HG02938 (cell line): ENCODE results near the gene GIMAP2.

Experiments
- ATAC-seq: cut with Tn5 transposase; IDR thresholded peaks from one replicate; pipeline ENCODE4 v1.9.1; 2021; ENCODE audit warnings: mild to moderate bottlenecking, moderate library complexity; ENCODE audit not compliant: unreplicated experiment

The GIMAP2 gene

DNA sequence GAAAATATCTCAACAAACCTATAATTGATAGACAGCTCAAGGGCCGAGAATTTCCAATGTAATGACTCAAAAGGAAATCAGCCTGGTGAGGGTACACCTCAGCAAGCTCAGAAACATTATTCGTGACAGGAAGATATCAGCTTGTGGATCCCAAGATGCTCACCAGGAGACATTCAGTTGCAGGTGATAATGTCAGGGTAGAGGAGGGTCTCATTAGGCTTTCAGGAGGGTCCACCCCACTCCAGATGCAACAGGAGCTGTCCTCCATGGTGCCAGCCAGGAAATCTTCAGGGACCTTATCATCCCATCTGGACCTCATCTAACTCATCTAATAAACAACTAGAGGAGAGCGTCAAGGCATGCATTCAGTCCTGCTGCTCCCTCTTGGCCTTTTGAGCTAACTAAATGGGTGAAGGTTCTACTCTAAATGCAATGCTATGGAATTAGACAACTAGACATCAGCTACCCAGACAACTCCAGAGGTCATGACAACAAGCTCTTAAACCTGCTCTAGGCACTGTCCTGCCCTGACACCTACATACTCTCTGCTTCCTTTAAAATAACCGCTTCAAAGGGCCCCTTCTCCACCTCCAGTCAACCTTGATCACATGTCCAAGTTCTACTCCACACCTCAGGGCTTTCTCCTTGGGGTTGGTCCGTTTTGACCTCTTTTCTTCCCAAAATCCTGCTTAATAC, 47.4 kb downstream of the GIMAP2 start:
- ATAC-seq: no peak

DNA sequence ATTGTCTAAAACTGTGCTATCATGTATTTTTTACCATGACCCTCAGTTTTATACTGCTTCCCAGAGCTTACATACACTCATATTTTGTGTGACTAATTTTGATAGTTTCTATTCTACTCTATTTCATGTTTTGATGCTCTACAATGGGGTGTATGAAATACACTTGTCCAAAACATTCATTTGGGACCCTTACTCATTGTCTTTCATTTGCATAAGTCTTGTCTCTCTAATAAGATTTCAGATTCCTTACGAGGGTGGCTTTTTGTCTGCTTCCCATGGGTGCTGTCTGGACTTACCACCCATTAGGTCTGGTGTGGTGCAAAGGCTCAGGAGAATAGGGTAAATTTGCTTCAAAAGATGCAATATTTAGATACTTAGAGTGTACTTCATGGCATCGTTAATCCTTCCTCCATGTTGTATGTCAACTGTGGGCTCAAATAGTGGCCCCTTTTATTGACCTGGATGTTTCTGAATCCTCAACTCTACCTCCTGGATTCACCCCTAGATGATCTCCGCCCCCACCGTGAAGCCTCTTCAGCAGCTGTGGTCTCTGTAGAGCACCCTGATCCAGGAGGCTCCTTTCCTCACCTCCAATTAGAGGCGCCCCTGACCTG, 48.1 kb downstream of the GIMAP2 start:
- no peak for ATAC-seq

DNA sequence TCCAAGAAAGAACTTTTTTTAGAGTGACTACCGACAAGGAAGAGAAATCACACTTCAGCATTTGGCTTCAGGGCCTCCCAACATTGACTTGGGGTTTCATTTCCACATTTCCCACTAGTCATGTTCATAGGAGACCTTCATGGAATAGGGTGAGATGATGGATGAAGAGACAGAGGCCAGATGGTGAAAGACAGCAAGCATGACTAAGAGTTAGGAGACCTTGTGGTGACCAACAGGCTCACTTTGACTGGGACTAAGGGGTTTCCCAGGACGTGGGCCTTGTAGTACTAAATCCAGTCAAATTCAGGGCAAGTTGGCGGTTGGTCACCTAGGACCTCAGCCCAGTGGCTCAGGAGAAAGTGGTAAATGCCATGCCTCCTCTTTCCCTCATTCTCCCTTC, 48.7 kb downstream of the GIMAP2 start:
- ATAC-seq: no peak

DNA sequence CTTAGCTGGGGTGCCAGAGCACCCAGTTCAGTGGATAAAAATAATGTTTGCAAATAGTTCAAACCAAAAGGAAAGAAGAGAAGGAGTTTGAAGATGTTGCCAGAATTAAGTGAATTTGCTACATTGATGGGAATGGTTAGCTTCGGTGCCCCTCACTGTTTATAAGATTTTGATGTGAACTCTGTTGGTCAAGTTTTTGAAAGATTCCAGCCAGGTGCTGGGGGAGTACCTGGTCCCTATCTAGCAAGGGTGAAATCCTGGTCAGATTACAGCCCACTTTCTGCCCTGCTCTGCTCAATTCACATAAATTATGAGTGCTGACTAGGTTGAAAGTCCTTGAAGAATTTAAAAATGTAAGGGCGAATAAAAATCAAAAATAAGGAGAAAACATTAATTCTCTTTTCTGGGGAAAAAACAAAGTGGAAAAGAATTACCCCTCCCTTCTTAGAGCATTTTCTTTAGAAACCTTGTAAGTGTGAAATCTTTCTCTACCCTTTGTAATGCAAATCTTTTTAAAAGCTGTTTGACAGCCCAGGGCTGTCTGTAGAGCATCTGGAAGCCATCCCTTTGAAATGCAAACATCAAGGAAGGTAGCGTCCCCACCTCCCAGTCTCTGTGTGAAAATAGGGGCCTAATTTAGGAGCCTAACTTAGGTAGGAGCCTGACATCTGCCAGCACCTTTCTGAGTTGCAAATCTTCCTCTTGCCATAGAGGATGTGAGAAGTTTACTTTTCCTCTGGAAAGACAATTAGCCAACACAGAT, 50.3 kb downstream of the GIMAP2 start:
- no peak for ATAC-seq

DNA sequence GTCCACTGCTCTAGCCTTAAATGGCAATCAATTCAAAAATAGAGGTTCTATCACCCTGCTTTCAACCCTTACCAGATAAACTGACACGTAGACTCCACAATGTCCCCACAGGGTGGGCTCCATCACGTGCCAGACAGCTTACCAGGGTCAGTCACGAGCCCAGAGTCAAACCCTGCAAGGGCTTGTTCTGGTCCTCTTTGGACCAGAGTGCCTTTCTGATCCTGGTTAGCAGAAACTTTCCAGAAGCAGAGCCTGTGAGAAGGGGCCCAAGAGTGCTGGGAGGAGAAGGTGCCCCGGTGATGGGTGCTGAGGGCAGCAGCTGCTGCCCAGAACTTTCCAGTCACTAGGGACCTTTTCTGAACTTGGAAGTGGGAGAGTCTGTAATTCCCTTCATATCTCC, 51.4 kb downstream of the GIMAP2 start:
- ATAC-seq: no peak

DNA sequence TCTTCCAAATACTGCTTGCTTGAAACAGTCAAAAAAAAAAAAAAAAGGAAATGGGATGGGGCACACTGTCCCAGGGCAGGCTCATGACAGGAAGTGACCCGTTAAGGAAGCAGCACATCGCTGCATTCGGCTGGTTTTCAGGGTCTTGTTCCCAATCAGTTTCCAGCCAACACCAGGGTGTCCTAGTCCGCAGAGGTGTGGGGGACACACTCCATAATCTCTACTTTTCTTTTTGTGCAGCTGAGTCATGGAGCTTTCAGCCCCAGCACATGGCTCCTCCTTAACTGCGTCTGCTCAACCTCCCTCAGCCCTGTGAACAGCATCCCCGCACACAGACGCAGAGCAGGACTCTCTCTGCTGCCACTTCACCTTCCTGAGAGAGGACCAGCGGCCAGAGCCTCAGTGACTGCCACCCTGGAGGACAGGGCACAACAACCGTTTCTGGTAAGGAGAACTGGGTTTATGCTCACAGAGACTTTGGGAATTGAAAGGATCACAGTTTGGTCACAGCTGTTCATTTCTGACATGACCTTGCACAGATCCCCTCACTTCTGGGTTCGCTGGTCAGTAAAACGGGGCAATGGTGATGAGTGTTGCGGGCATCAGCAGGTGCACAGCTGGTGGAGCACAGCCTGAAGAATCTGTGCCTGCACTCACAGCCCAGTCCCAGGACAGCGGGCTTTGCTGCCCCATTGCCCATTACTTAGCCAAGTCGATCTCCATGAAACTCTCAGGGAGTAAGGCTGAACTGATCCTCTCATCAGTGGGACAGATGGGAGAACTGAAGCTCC, 52.0 kb downstream of the GIMAP2 start, which contains the start of gene GIMAP5:
GIMAP5 (plus strand) TSS at position 154 of the 791 bp plus-strand sequence. CDS start 3,467 bp downstream, outside the sequence.
- peak; percentile 57 for ATAC-seq

DNA sequence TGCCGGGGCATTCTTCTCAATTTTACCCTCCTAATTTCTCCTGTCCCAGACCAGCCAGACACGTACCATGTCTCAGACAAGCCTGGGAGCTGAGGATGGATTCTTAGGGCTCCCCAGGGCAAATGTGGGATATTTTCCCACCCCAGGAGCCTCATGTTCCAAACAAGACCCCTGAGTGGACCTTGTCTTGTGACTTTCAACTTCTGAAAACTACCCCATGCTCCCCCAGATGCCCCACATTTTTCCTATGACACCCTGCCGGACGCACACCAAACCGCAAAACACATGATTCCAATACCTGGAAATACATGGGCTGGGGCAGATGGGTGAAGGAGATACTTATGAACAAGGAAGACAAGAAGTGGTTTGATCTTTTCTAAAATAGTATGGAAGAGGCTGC, 52.6 kb downstream of the GIMAP2 start:
- ATAC-seq: no peak

DNA sequence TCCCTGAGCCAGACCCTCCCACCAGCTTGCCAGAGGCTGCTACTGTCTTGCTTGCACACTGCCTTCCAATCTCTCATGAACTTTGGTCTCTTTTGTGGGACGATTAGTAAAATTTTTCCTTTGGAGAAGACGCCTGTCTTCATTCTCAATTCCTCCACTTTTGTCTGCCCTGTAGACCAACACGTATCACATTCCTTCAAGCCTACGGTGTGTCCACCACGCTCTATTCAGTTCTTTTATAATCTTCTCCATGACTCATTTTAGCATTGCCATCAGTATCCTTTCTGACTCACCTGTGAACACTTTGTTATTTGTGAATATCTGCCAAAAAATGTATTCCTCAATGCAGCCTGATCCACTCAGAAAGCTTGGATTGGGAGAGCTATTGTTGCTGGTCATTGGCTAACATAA, 53.1 kb downstream of the GIMAP2 start:
- no peak for ATAC-seq

DNA sequence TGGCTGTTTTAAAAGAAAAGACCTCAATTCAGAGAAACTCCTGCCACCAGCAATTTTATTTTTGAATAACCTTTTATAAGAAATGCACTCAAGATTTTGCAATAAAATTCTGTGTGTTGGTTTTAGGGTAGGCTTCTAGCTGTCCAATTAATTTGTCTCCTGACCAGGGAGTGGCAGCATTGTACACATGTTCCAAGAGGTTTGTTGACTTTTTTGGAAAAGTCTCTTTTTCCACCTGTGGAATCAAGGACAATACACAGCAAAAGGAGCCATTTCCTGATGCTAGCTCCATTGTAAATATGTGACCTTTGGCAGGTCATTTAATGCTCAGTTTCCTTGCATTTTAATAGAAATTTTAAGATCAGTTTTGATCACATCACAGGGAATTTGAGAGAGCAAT, 53.5 kb downstream of the GIMAP2 start:
- no peak for ATAC-seq

DNA sequence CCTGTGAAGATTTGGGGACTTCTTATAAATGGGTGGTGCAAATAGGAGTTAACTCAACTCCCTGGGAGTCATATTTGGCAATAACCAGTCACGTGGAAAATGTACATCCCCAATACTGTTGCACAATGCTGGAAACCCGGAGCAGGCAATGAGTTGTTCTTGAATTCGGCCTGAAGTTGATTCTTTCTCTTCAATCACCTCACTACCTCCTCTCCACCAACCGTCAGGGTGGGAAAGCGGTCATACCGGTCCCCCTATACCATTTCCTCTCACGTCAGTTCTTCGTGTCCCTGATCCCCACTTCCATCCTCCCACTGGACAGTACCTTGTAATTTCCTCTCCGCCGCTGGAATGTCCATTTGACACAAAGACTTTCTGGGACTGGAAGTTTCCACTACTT, 54.5 kb downstream of the GIMAP2 start:
- ATAC-seq: no peak

DNA sequence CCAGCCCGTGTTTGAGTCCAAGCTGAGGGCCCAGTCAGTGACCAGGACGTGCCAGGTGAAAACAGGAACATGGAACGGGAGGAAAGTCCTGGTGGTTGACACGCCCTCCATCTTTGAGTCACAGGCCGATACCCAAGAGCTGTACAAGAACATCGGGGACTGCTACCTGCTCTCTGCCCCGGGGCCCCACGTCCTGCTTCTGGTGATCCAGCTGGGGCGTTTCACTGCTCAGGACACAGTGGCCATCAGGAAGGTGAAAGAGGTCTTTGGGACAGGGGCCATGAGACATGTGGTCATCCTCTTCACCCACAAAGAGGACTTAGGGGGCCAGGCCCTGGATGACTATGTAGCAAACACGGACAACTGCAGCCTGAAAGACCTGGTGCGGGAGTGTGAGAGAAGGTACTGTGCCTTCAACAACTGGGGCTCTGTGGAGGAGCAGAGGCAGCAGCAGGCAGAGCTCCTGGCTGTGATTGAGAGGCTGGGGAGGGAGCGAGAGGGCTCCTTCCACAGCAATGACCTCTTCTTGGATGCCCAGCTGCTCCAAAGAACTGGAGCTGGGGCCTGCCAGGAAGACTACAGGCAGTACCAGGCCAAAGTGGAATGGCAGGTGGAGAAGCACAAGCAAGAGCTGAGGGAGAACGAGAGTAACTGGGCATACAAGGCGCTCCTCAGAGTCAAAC, 56.9 kb downstream of the GIMAP2 start:
- no peak for ATAC-seq
